NCI-H187 treated with DMSO at 0.1 percent for 48 hours (cell line): ENCODE results near the gene DYNLL1.
"Not testable (repeated sequence)": the region's sequence is repeated elsewhere in the genome, so short reads cannot be mapped to it uniquely, and the experiment has no call there.

Experiments
- DNase-seq: peaks from one replicate; lab custom pipeline; 2025; lab: John Stamatoyannopoulos, UW

Gene DYNLL1

DNA sequence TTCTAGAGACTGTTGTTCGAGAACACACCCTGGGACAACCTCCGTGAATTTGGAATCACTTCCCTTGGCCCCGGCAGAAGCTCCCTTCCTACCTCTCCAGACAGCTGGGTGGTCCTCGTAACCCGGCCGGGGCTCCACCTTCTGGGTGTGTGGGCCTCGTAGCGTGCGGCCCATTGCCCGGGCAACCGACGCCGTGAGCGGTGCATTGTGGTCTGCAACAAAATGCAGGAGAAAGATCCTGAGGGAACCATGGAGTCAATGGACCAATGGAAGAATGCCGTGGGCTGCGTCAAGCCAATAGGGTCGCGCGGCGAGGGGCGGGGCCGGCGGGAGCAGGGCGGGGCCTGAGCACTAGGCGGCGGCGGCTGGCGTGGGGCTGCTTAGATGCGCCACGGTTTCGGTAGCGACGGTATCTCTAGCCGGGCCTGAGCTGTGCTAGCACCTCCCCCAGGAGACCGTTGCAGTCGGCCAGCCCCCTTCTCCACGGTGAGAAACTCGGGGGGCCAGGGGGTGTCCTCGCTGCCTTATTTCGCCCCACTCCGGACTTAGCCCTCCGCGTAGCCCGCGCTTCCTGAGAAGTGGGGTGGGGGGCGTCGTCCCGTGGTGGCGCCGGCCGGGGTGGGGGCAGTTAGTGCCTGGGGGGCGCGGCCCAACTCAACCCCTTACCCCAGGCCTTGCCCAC, at the start of gene DYNLL1:
DYNLL1 (plus strand) TSS at position 383 of the 682 bp plus-strand sequence. CDS start 309 bp downstream, outside the sequence.
- DNase-seq: peak; percentile 65

GRCh38 chr12:120446844-120447178, 49.1 kb upstream of the DYNLL1 start:
- not testable (repeated sequence) for DNase-seq

- DNase-seq: no peak
These were observed 47.9 kb upstream of the DYNLL1 start for GRCh38 chr12:120447992-120448391.

DNA sequence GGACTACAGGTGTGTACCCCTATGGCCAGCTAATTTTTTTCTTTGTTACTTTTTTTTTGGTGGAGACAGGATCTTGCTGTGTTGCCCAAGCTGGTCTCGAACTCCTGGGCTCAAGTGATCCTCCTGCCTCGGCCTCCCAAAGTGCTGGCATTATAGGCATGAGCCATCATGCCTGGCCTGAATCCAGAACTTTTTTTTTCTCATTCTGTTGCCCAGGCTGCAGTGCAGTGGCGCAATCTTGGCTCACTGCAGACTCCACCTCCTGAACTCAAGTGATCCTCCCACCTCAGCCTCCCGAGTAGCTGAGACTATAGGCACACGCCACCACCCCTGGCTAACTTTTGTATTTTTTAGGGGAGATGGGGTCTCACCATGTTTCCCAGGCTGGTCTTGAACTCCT, 43.4 kb upstream of the DYNLL1 start:
- DNase-seq: not testable (repeated sequence)

- no peak for DNase-seq
These were observed 42.7 kb upstream of the DYNLL1 start for GRCh38 chr12:120453060-120453750.

GRCh38 chr12:120453977-120454376, 41.9 kb upstream of the DYNLL1 start:
- no peak for DNase-seq

DNA sequence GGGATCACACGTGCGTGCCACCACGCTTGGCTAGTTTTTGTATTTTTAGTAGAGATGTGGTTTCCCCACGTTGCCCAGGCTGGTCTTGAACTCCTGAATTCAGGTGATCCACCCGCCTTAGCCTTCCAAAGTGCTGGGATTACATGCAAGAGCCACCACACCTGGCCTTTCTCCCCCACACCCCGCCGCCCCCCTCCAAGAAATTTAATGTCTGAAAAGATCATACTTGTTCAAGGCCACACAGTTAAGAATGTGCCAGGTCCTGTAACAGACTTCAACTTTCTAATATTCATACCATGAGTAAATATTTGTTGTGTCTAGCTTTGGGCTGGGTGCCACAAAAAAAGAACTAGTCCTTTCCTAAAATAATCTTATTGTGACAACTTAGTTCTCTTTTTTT, 40.6 kb upstream of the DYNLL1 start:
- DNase-seq: no peak

DNA sequence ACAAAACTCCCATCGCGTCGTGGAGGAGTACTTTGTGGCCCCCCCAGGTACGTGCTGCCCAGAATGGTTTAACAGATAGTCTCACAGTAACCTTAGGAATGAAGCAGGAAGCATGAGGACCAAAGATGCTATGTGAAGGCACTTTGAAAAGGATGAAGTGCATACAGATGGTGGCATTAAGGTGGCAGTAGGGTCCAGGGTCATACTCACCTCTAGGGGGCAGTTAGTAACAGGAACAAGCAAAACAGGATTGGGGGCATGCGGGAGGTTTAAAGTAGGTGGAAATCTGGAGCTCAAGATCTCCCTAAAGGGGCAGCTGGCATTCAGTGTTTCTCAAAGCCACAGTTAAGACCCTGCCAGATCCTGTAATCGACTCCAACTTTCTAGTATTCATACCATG, 38.8 kb upstream of the DYNLL1 start:
- DNase-seq: no peak

DNA sequence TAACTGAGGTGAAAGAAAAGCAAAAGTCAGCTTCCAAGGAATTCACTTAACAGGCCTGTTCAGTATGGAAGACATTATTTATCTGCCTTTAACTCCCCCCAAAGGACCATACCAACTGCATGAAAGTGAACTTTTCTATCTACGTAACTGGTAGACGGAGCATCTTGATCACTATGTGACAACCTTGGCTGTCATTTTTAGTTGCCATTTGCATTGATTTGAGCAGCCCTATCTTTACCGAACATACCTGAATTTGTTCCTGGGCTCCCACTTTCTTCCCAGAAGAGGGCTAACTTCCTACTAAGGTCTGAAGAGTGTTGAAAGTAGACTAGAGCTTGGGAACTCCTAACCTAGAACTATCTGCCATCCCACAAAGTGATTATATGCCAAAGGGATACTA, 35.8 kb upstream of the DYNLL1 start:
- DNase-seq: no peak

DNA sequence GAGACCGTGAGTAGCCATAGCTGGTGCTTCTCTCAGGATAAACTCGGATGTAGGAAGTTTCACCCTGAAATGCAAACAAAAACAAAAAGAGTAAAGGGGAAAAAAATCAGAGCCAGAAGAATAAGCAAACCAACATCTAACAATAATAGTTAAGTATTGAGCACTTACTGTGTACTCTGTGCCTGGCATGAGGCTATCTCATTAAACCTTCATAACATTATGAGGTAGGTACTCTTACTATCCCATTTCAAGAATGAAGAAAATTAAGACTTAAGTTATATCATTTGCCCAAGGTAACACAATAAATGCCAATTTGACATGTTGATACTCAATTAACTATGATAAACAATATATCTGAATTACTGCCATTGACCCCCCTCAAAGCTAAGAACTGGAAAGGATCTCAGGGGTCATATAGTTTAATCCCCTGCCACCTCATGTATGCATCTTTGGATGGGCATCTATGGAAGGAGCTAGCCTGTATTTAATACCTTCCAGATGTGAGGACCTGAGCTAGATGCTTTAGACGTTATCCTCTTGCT, 33.7 kb upstream of the DYNLL1 start:
- DNase-seq: no peak

DNA sequence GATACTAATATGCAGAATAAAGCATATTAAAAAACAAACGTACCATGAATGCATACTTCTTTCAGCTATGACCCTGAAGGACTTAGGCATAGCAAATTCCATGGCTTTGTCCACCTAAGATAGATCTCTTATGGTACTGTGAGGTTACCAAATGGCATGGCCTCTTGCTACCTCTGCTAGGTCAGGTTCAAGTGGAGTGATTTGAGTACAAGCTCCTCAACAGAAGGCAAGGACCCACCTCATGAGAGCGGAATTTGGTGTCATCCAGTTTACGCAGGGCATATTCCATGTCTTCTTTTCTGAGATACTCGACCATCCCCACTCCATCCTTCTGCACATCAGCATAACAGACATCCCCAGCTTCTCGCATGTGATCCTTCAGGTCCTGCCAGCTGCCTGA, 32.2 kb upstream of the DYNLL1 start:
- no peak for DNase-seq

DNA sequence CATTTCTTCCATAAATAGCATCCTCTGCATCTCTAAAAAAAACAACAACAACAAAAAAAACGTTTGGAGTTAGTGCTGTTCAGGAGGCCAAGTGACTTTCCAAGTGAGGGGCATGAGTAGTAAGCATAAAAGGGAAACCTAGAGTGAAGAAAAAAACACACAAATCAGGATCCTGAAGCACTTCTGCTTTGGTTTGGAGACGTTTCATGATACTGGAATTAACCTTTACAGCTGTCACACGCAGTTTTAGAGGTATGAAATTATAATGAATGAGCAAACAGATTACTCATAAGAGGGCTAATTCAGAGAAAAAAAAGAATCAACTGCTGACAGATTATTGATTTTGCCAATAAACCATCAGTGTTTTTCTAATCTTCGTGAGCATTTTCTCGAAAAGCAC, 30.2 kb upstream of the DYNLL1 start:
- DNase-seq: no peak

DNA sequence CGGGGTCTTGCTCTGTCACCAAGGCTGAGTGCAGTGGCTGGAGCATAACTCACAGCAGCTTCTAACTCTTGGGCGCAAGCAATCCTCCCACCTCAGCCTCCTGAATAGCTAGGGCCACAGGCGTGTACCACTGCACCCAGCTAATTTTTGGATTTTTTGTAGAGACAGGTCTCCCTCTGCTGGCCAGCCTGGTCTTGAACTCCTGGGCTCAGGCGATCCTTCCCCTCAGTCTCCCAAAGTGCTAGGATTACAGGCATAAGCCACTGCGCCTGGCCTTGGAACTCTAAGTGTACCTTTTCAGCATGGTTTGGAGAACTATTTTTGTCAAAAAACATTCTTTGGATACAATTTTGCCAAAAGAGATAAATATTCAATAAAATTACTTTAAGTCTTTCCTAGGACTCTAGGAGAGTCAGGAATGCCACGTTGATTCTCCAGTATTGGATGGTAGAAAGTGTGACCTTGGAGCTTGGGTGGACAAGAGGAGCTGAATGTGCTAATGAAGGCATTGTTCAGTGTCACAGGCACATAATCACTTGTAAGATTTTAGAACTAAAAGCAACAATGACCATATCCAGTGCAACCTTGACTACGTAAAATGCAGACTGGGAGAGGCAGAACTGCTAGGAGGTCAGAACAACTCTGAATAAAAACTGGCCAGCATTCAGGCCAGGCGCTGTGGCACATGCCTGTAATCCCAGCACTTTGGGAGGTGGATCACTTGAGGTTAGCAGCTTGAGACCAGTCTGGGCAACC, 29.2 kb upstream of the DYNLL1 start:
- no peak for DNase-seq

GRCh38 chr12:120467439-120467838, 28.5 kb upstream of the DYNLL1 start:
- DNase-seq: no peak

DNA sequence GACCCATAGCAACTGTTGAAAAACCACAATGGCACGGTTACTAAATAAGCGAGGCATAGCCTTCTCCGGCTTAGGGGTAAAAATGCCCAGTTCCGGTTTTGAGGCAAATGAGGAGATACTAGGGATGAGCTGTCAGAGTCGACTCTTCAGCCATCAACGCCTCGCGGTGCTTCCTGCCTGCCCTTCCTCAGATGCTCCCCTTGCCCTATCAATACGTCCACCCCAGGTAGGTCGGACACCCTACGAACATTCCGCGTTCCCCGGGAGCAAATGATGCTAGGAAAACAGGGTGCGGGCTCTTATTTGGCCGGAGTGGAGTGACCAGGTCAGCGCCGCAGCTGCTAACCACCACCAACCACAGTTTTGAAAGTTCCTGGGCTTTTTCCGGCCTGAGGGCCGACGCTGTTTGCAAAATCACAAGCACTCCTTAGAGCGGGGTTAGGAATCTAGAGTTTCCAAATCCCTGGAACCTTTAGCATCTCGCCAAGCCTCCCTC, 27.5 kb upstream of the DYNLL1 start:
- DNase-seq: no peak

DNA sequence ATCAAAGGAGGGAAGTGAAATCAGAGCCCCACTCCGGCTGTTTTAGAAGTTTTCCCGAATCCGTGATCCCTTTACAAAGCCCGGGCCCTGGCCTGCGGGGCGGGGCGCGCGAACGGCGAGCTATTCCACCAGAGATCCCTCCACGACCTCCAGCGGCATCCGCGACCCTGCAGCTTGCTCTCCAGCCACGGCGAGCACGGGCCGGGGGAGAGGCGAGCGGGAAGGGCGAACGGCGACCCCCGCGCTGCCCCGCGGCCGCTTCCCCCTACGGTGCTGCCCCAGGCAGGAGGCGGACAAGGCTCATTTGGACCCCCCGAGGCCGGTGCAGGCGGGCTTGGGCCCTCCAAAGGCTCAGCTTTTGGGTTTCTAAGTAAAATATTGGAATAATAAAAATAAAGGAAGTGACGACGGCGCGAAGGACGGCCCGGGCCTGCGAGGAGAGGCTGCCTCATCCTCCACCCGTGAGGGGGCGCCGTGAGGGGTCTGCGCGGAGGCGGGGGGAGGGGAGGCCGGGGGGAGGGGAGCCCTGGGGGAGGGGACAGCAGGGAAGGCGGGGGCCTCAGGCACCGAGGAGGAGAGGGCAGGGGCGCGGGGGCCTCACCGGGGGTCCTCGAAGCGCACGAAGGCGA, 27.0 kb upstream of the DYNLL1 start:
- no peak for DNase-seq

- DNase-seq: peak; percentile 76
These were observed 26.3 kb upstream of the DYNLL1 start, which contains the start of gene SRSF9 for GRCh38 chr12:120469450-120470149. Gene SRSF9, minus strand, starts transcription at chr12:120469748. Its CDS starts 139 bp downstream, at chr12:120469609.

DNA sequence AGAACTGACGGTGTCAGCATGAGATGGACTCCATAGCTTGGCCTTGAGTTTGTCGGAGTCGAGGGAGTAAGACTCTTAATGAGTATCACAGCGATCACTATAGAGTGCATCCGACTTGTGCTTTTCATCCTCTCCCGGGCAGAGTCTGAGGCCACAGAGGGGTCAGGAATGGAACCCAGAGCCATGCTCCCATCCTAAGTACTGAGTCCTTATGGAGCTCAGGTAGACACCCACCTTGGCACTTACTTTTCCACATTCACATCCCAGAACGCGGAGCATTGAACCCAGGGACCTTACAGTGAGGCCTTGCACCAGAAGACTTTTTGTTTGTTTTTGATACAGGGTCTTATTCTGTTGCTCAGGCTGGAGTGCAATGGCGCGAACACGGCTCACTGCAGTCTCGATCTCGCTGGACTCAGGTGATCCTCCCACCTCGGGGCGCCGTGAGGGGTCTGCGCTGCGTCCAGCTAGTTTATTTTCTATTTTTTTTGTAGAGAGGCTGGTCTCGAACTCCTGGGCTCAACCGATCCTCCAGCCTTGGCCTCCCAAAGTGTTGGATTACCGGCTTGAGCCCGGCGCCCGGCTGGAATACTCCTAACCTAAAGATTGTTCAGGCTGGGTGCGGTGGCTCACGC, 25.6 kb upstream of the DYNLL1 start:
- DNase-seq: no peak

DNA sequence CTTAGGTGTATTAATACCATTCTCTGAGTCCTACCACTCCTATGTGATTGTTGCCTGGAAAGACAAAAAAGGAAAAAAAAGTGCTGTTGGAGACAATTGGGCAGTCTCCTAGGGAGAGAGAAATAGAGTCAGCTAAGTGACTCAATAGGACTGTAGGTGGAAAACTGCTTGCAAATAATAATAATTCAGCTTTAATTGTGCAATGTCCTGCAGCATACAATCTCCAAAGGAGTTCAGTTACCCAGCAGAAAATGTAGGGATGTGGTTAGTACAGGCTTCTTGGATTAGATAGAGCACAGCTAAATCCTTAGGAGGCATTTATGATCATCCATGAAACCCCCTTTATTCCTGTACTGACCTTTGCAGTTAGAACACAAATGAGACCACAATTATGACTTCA, 23.4 kb upstream of the DYNLL1 start:
- no peak for DNase-seq

DNA sequence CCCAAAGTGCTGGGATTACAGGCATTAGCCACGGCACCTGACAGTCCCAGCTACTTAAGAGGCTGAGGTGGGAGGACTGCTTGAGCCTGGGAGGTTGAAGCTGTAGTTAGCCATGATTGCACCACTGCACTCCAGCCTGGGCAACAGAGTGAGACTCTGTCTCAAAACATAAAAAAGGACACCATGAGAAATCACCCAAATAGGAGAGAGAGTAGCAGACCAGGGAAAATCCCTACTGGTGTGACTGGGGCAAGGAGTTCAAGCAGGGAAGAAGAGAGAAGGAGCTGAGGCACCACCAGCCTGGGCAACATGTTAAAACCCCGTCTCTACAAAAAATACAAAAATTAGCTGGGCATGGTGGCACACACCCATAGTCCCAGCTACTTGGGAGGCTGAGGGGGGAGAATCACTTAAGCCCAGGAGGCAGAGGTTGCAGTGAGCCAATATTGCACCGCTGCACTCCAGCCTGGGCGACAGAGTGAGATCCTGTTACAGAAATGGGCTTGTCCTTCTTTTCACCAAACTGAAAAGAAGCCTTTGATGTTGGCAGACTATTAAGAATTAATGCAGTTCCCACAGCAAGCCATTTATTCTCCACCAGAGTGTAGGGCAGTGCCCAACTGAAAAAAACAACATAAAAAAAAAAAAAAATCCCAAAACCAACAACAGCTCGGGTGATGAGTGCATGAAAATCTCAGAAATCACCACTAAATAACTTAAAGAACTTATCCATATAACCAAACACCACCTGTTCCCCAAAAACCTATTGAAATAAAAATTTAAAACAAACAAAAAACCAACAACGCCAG, 21.9 kb upstream of the DYNLL1 start:
- DNase-seq: no peak
